Stomach (tissue), 9 donors: ENCODE results near the gene UGT2B17. TPM values are rescaled to one million over a fixed set of nuclear protein-coding genes. Genes with fewer than 3 reads are reported as not detected.

Experiments used
- DNase-seq, 2 donors: peaks; one replicate each; pipeline versions ENCODE4 v3.0.0 to v3.0.0-alpha.2; 2013 to 2019
- H3K27ac ChIP-seq, 5 donors: fragments of 200-600 bp in 4 of 5; sonication (generic) in 4 of 5; one replicate each; pipeline ENCODE4 v1.5.1; 2013 to 2019; ENCODE audit warnings: mild to moderate bottlenecking in 1 of 5, moderate library complexity in 1 of 5
- H3K27me3 ChIP-seq, 3 donors: fragments of 200-600 bp; sonication (generic); one replicate each; pipeline ENCODE4 v1.5.1; 2017 to 2019; ENCODE audit warnings: mixed run types in 1 of 3
- H3K36me3 ChIP-seq, 4 donors: fragments of 200-600 bp; sonication (generic); 1 replicate in 3 of 4; 2 replicates in 1 of 4; pipeline ENCODE4 v1.5.1; 2016 to 2019
- H3K4me1 ChIP-seq, 4 donors: fragments of 200-600 bp; sonication (generic); one replicate each; pipeline ENCODE4 v1.5.1; 2016 to 2019
- H3K4me3 ChIP-seq, 4 donors: fragments of 200-600 bp; sonication (generic) in 3 of 4; one replicate each; pipeline ENCODE4 v1.5.1; 2016 to 2019; ENCODE audit warnings: mild to moderate bottlenecking in 1 of 4
- H3K9me3 ChIP-seq, 4 donors: fragments of 200-600 bp; sonication (generic); one replicate each; pipeline ENCODE4 v1.5.1; 2016 to 2019
- EP300 ChIP-seq: sonication (generic); formaldehyde crosslinking; IDR thresholded peaks from one replicate; pipeline ENCODE4 v1.6.1; 2017; ENCODE audit warnings: antibody characterized with exemption
- POLR2A ChIP-seq, 4 donors: fragments of 450-650 bp; IDR thresholded peaks; one replicate each; pipeline ENCODE4 v1.6.1; 2016; ENCODE audit warnings: antibody characterized with exemption in 4 of 4, control low read depth in 2 of 4, mild to moderate bottlenecking in 1 of 4, moderate library complexity in 1 of 4
- POLR2AphosphoS5 ChIP-seq, 3 donors: sonication (generic); formaldehyde crosslinking; IDR thresholded peaks; one replicate each; pipeline ENCODE4 v1.6.1; 2016; ENCODE audit warnings: antibody characterized with exemption in 3 of 3
- WGBS, 5 donors: extraction: QIAGEN DNeasy Blood & Tissue Kit in 3 of 5; methylation state at CpG; one replicate each; pipeline versions ENCODE4 v1.1.5 to v1.1.7; 2013 to 2018; 5-methylcytosine and 5-hydroxymethylcytosine counted together
- intact Hi-C: fragments of 100-400 bp; cut with DNase I; formaldehyde crosslinking; loops from one replicate; pipeline ENCODE4 v1.15.1; 2023; ENCODE audit warnings: low total_unique reads
- polyA plus RNA-seq, 3 donors: library from polyadenylated mRNA; stranded (reverse); fragments of 200-250 nt; gene quantifications; one replicate each; pipeline ENCODE4 v1.2.3, GENCODE V29; 2013
- total RNA-seq, 5 donors: library from RNA; depleted of rRNA; stranded (reverse); fragments of >200 nt; gene quantifications; one replicate each; pipeline versions ENCODE4 v1.1.0 to v1.2.3, GENCODE V29; 2014 to 2016
- TF ChIP-seq, protein P1 (sequence below), 7 experiments: fragments of 450-650 bp in 4 of 7; fragments of 200-600 bp in 3 of 7; sonication (generic) in 3 of 7; IDR thresholded peaks; one replicate each; pipeline ENCODE4 v1.5.1; 2016 to 2019; ENCODE audit warnings: antibody characterized with exemption in 7 of 7, control low read depth in 2 of 7, mild to moderate bottlenecking in 1 of 7
- donor health status: healthy with polysubstance abuse.
- donor health status: Bipolar disorder and iron deficiency.
- donor health status: healthy.

UGT2B17 gene
- total and polyA plus RNA-seq, 8 donors = 0.40 TPM; not detected in 7

GRCh38 chr4:68499021-68499420 is 77.1 kb downstream of the UGT2B17 start:
- H3K36me3 ChIP-seq = no peaks in the 10 kb centered on the region
- H3K9me3 ChIP-seq = no peaks in the 10 kb centered on the region
- intact Hi-C loops = loop anchor here (10.0 kb wide), 1 partner anchor 676 kb away; no protein-coding TSS in a partner anchor
- H3K4me1 ChIP-seq = peaks cover 0 to 7% (median 0%) of the 10 kb centered on the region in 4 donors
- no peak overlapping the region for H3K27ac ChIP-seq
- H3K27me3 ChIP-seq = no peaks in the 10 kb centered on the region
- 28 to 39% (median 36%) methylated on average over 4 of the region's 4 CpGs for whole genome bisulfite sequencing, 5 donors
- TF ChIP-seq POLR2AphosphoS5 (IDR thresholded peaks at IDR 0.05) (no peak), POLR2A (IDR thresholded peaks at IDR 0.05) (no peak), EP300 (no peak)
- TF ChIP-seq, protein P1, sequence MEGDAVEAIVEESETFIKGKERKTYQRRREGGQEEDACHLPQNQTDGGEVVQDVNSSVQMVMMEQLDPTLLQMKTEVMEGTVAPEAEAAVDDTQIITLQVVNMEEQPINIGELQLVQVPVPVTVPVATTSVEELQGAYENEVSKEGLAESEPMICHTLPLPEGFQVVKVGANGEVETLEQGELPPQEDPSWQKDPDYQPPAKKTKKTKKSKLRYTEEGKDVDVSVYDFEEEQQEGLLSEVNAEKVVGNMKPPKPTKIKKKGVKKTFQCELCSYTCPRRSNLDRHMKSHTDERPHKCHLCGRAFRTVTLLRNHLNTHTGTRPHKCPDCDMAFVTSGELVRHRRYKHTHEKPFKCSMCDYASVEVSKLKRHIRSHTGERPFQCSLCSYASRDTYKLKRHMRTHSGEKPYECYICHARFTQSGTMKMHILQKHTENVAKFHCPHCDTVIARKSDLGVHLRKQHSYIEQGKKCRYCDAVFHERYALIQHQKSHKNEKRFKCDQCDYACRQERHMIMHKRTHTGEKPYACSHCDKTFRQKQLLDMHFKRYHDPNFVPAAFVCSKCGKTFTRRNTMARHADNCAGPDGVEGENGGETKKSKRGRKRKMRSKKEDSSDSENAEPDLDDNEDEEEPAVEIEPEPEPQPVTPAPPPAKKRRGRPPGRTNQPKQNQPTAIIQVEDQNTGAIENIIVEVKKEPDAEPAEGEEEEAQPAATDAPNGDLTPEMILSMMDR (IDR thresholded peaks at IDR 0.05) = no peak
- no peak for DNase-seq
- no peak overlapping the region for H3K4me3 ChIP-seq

DNA sequence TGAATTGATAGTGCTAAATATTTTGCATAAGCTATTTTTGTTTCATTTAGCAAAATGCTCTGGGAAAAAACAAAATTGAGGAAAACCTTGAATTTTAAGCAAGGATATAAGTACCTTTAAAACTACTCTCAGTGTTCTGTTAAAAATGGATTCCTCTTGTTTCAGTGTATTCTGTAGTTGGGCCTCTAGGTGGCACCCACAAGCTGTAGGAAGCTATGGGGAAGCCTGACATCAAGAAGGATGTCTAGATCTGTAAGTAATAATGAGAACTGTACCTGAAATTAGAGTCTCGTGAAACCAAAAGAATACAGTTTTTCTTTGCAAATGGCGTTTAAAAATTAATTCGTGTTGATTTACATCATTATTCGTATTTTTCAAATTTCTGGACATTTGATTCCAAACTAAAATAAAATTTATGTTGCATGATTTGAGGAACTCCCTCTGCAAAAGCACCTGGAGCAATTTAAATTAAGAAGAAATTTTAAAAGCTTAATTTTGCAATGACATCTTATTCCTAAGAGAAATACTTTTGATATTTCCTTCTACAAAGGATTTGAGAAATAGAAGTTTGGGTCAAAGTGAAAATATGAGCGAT is 77.6 kb downstream of the UGT2B17 start:
- Histone ChIP-seq H3K4me1 (peaks cover 0 to 7% (median 0%) of the 10 kb centered on the region in 4 donors), H3K27ac (no peak overlapping the region), H3K9me3 (no peaks in the 10 kb centered on the region), H3K4me3 (no peak overlapping the region), H3K36me3 (no peaks in the 10 kb centered on the region), H3K27me3 (no peaks in the 10 kb centered on the region)
- TF ChIP-seq, protein P1 (IDR thresholded peaks at IDR 0.05) = peak in 5 of 7 experiments; percentile 50 to 73 (median 59)
- TF ChIP-seq EP300 (no peak), POLR2AphosphoS5 (IDR thresholded peaks at IDR 0.05) (no peak), POLR2A (IDR thresholded peaks at IDR 0.05) (no peak)
- peak; percentile 70 to 91 for DNase-seq
- intact Hi-C loops = loop anchor here (10.0 kb wide), 1 partner anchor 676 kb away; no protein-coding TSS in a partner anchor
- WGBS, 5 donors = 8 to 14% (median 11%) methylated on average over 5 of the region's 5 CpGs

DNA sequence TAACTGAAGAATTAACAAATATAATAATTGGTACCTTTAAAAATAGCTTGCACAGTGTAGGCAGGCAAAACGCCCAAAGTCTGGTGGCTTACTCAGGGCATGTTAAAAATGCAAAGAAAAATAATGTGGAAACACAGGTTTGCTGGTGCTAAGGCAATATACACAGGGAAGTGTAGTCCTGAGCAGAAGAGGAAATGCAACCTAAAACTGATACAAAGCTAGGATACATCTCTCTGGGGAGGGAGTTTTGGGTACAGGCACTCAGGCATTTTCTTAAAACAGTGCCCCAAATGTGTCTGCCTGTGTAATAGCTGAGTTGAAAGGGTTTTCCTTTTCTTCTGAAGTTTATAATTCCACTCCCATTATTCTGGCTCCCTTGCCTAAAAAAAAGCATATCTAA is 81.4 kb downstream of the UGT2B17 start:
- H3K9me3 ChIP-seq = no peaks in the 10 kb centered on the region
- WGBS, 5 donors = 6 to 20% (median 12%) methylated on average over 1 of the region's 1 CpG
- no peaks in the 10 kb centered on the region for H3K27me3 ChIP-seq
- intact Hi-C loops = loop anchor here (10.0 kb wide), 1 partner anchor 680 kb away; no protein-coding TSS in a partner anchor
- H3K36me3 ChIP-seq = no peaks in the 10 kb centered on the region
- H3K27ac ChIP-seq = no peak overlapping the region
- TF ChIP-seq, protein P1 (IDR thresholded peaks at IDR 0.05) = no peak
- no peak for TF ChIP-seq POLR2A (IDR thresholded peaks at IDR 0.05)
- TF ChIP-seq POLR2AphosphoS5 (IDR thresholded peaks at IDR 0.05) = no peak
- no peak for TF ChIP-seq EP300
- DNase-seq = peak in 1 of 2 donors; percentile 6
- H3K4me1 ChIP-seq = peaks cover 0 to 7% (median 0%) of the 10 kb centered on the region in 4 donors
- H3K4me3 ChIP-seq = no peak overlapping the region

DNA sequence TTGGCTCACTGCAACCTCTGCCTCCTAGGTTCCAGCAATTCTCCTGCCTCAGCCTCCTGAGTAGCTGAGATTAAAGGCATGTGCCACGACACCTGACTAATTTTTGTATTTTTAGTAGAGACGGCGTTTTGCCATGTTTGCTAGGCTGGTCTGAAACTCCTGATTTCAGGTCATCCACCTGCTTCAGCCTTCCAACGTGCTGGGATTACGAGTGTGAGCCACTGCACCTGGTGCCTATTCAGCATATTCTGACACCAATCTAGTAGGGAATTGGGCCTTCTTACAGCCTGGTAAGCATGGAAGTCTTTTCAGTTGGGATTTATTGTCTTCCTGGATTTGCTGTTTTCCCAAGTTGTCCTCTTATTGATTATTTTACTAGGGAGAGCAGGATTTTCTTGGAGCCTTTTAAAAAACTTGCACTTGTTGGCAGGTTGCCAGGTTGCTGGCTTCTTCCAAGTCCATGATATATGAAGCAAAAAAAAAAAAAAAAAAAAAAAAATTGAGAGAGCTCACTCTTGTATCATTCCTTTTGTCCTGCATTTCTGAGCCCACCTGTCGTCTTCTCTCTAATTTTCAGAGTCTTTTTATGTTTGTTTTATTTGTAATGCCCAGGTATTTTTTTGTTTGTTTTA is 85.2 kb downstream of the UGT2B17 start:
- Histone ChIP-seq H3K27ac (no peak overlapping the region), H3K27me3 (no peaks in the 10 kb centered on the region), H3K4me1 (peaks cover 0 to 7% (median 0%) of the 10 kb centered on the region in 4 donors), H3K4me3 (no peak overlapping the region), H3K9me3 (no peaks in the 10 kb centered on the region), H3K36me3 (no peaks in the 10 kb centered on the region)
- WGBS, 5 donors = 83 to 92% (median 90%) methylated on average over 6 of the region's 6 CpGs
- TF ChIP-seq POLR2A (IDR thresholded peaks at IDR 0.05) (no peak), EP300 (no peak), POLR2AphosphoS5 (IDR thresholded peaks at IDR 0.05) (no peak)
- TF ChIP-seq, protein P1 (IDR thresholded peaks at IDR 0.05) = no peak
- DNase-seq = peak in 1 of 2 donors; percentile 35
- intact Hi-C loops = loop anchor here (10.0 kb wide), 1 partner anchor 684 kb away; no protein-coding TSS in a partner anchor
